Parathyroid adenoma (tissue), 2 donors: ENCODE measurements around the gene PGBD5.

Experiments used
- H2AFZ ChIP-seq: fragments of 300-600 bp; sonication (generic); one replicate; pipeline ENCODE4 v1.7.0; 2017; ENCODE audit warnings: antibody characterized with exemption, mild to moderate bottlenecking
- H3K27ac ChIP-seq: fragments of 300-600 bp; sonication (generic); one replicate; pipeline ENCODE4 v1.7.0; 2017
- H3K27me3 ChIP-seq: fragments of 300-600 bp; sonication (generic); one replicate; pipeline ENCODE4 v1.7.0; 2017; ENCODE audit warnings: low read length; ENCODE audit not compliant: control insufficient read depth, insufficient read depth
- H3K36me3 ChIP-seq: fragments of 300-600 bp; sonication (generic); one replicate; pipeline ENCODE4 v1.7.0; 2017; ENCODE audit warnings: low read length; ENCODE audit not compliant: control insufficient read depth, insufficient read depth
- H3K4me1 ChIP-seq: fragments of 300-600 bp; sonication (generic); one replicate; pipeline ENCODE4 v1.7.0; 2017; ENCODE audit warnings: control low read depth
- H3K4me2 ChIP-seq: fragments of 300-600 bp; sonication (generic); one replicate; pipeline ENCODE4 v1.7.0; 2017; ENCODE audit warnings: low read length
- H3K4me3 ChIP-seq: fragments of 300-600 bp; sonication (generic); one replicate; pipeline ENCODE4 v1.7.0; 2017; ENCODE audit warnings: low read depth, low read length
- H3K79me2 ChIP-seq: fragments of 300-600 bp; sonication (generic); one replicate; pipeline ENCODE4 v1.7.0; 2017; ENCODE audit warnings: control low read depth
- H3K9ac ChIP-seq: fragments of 300-600 bp; sonication (generic); one replicate; pipeline ENCODE4 v1.7.0; 2017; ENCODE audit warnings: mild to moderate bottlenecking
- H3K9me3 ChIP-seq: fragments of 300-600 bp; sonication (generic); one replicate; pipeline ENCODE4 v1.7.0; 2017; ENCODE audit warnings: low read length; ENCODE audit not compliant: control insufficient read depth
- CTCF ChIP-seq: fragments of 300-600 bp; sonication (generic); IDR thresholded peaks from one replicate; pipeline ENCODE4 v1.7.0; 2017; ENCODE audit warnings: antibody characterized with exemption, mild to moderate bottlenecking
- donor health status: primary hyperparathyroidism.

The PGBD5 gene

GRCh38 chr1:230283678-230284077 is 142.5 kb downstream of the PGBD5 start:
- Histone ChIP-seq H3K4me1 (no peaks in the 10 kb centered on the region), H3K4me2 (no peak overlapping the region), H3K27me3 (no peaks in the 10 kb centered on the region), H3K36me3 (no peaks in the 10 kb centered on the region), H3K9ac (no peak overlapping the region), H3K27ac (no peak overlapping the region), H3K9me3 (no peaks in the 10 kb centered on the region), H3K79me2 (no peaks in the 10 kb centered on the region), H3K4me3 (no peak overlapping the region), H2AFZ (no peak overlapping the region)
- TF ChIP-seq CTCF: no peak

GRCh38 chr1:230282157-230282556 is 144.0 kb downstream of the PGBD5 start:
- Histone ChIP-seq H3K4me2 (no peak overlapping the region), H2AFZ (no peak overlapping the region), H3K36me3 (no peaks in the 10 kb centered on the region), H3K4me3 (no peak overlapping the region), H3K4me1 (no peaks in the 10 kb centered on the region), H3K27me3 (no peaks in the 10 kb centered on the region), H3K79me2 (no peaks in the 10 kb centered on the region), H3K9ac (no peak overlapping the region), H3K27ac (no peak overlapping the region), H3K9me3 (no peaks in the 10 kb centered on the region)
- no peak for TF ChIP-seq CTCF

- no peak overlapping the region for H3K4me3 ChIP-seq
These were observed 144.6 kb downstream of the PGBD5 start for GRCh38 chr1:230281556-230281955.

GRCh38 chr1:230280906-230281413 is 145.2 kb downstream of the PGBD5 start:
- no peak overlapping the region for H3K4me3 ChIP-seq
- no peaks in the 10 kb centered on the region for H3K9me3 ChIP-seq
- no peak overlapping the region for H2AFZ ChIP-seq
- no peak overlapping the region for H3K4me2 ChIP-seq
- H3K36me3 ChIP-seq: no peaks in the 10 kb centered on the region
- no peak overlapping the region for H3K9ac ChIP-seq
- no peak for TF ChIP-seq CTCF
- H3K27me3 ChIP-seq: no peaks in the 10 kb centered on the region
- H3K79me2 ChIP-seq: no peaks in the 10 kb centered on the region
- no peak overlapping the region for H3K27ac ChIP-seq
- H3K4me1 ChIP-seq: no peaks in the 10 kb centered on the region

More at GRCh38 chr1:230281556-230281955, 144.6 kb downstream of the PGBD5 start:
- H3K9ac ChIP-seq: no peak overlapping the region
- no peak overlapping the region for H3K4me2 ChIP-seq
- H3K27me3 ChIP-seq: no peaks in the 10 kb centered on the region
- H3K4me1 ChIP-seq: no peaks in the 10 kb centered on the region
- H3K9me3 ChIP-seq: no peaks in the 10 kb centered on the region
- H2AFZ ChIP-seq: no peak overlapping the region
- TF ChIP-seq CTCF: no peak
- H3K36me3 ChIP-seq: no peaks in the 10 kb centered on the region
- no peaks in the 10 kb centered on the region for H3K79me2 ChIP-seq
- no peak overlapping the region for H3K27ac ChIP-seq

- H3K4me1 ChIP-seq: no peaks in the 10 kb centered on the region
- H3K4me3 ChIP-seq: no peak overlapping the region
- H2AFZ ChIP-seq: no peak overlapping the region
- no peak overlapping the region for H3K9ac ChIP-seq
- no peaks in the 10 kb centered on the region for H3K36me3 ChIP-seq
- no peaks in the 10 kb centered on the region for H3K9me3 ChIP-seq
- TF ChIP-seq CTCF: no peak
- no peak overlapping the region for H3K27ac ChIP-seq
- H3K79me2 ChIP-seq: no peaks in the 10 kb centered on the region
- no peaks in the 10 kb centered on the region for H3K27me3 ChIP-seq
- H3K4me2 ChIP-seq: no peak overlapping the region
These were observed 145.9 kb downstream of the PGBD5 start for GRCh38 chr1:230280054-230280795.
